K562 (cell line): ENCODE measurements around the gene TEX264. TPM values are rescaled to one million over a fixed set of nuclear protein-coding genes. Genes with fewer than 3 reads are reported as not detected.

ENCODE experiments used
- ATAC-seq: fragments of 200-7000 bp; cut with Tn5 transposase; 3 replicates; pipeline ENCODE4 v1.9.1; 2020; ENCODE audit warnings: moderate library complexity
- BruUV-seq: library from RNA; stranded (reverse); fragments of 400-500 nt; replicated peaks from 2 replicates; lab custom pipeline; 2021; lab: Mats Ljungman, UMichigan
- CTCF ChIA-PET: fragments of 300-600 bp; formaldehyde crosslinking; extraction: SDS; loops from one replicate; lab custom pipeline; 2021; ENCODE audit warnings: low intra/inter-chr PET ratio; lab: Yijun Ruan, JAX
- POLR2A ChIA-PET: fragments of 300-600, 350-650 bp; sonication (Branson Sonifier 250); formaldehyde crosslinking; extraction: SDS; loops from one replicate; lab custom pipeline; 2021; ENCODE audit warnings: antibody characterized with exemption, inconsistent platforms; lab: Yijun Ruan, JAX
- DNase-seq, 4 experiments: peaks; one replicate each; pipeline versions ENCODE4 v3.0.0 to v3.0.0-alpha.2; 2011 to 2018; ENCODE audit warnings: low spot score in 3 of 4, mixed read lengths in 3 of 4; ENCODE audit errors: extremely low read depth in 1 of 4
- FAIRE-seq: peaks from 2 replicates; lab custom pipeline; 2011; peaks lifted over from hg19 to GRCh38; lab: Jason Lieb, UNC
- H2AFZ ChIP-seq: 2 replicates; pipeline ENCODE4 v1.6.0; 2011; ENCODE audit warnings: low read depth, low read length, control low read depth, inconsistent platforms
- H3K27ac ChIP-seq: fragments of 200-600 bp; 3 replicates; pipeline ENCODE4 v1.8.0; 2011; ENCODE audit warnings: low read depth, mild to moderate bottlenecking, control low read depth, inconsistent platforms, low read length, moderate library complexity, mixed read lengths; ENCODE audit errors: extremely low read depth
- H3K27me3 ChIP-seq, 2 experiments: fragments of 300-600 bp in 1 of 2; 2 replicates in 1 of 2; 3 replicates in 1 of 2; pipeline versions ENCODE4 v1.6.0 to v1.8.0; 2011; ENCODE audit warnings: inconsistent platforms in 2 of 2, low read length in 2 of 2, mild to moderate bottlenecking in 1 of 2, mixed read lengths in 1 of 2, moderate library complexity in 1 of 2; ENCODE audit not compliant: control insufficient read depth in 2 of 2, insufficient read depth in 2 of 2
- H3K36me3 ChIP-seq: fragments of 300-600 bp; 3 replicates; pipeline ENCODE4 v1.8.0; 2011; ENCODE audit warnings: mild to moderate bottlenecking, low read length, inconsistent platforms; ENCODE audit not compliant: control insufficient read depth, insufficient read depth
- H3K4me1 ChIP-seq, 2 experiments: fragments of 200-600 bp in 1 of 2; replicated peaks in 1 of 2; 2 replicates in 1 of 2; 3 replicates in 1 of 2; pipeline versions ENCODE4 v1.5.1 to v1.8.0; 2011; ENCODE audit warnings: inconsistent platforms in 2 of 2, low read length in 2 of 2, mild to moderate bottlenecking in 1 of 2, mixed read lengths in 1 of 2, moderate library complexity in 1 of 2; ENCODE audit not compliant: control insufficient read depth in 2 of 2, insufficient read depth in 2 of 2
- H3K4me2 ChIP-seq: 2 replicates; pipeline ENCODE4 v1.6.1; 2011; ENCODE audit warnings: low read length, control low read depth, inconsistent platforms, mixed read lengths; ENCODE audit not compliant: insufficient read depth
- H3K4me3 ChIP-seq: fragments of 200-600 bp; sonication (generic), shearing (Covaris generic); 2 replicates; pipeline ENCODE4 v1.5.1; 2016; ENCODE audit warnings: control low read depth, inconsistent platforms
- H3K79me2 ChIP-seq: fragments of 200-600 bp; 3 replicates; pipeline ENCODE4 v1.8.0; 2011; ENCODE audit warnings: low read length, inconsistent platforms; ENCODE audit not compliant: control insufficient read depth, insufficient read depth
- H3K9ac ChIP-seq, 2 experiments: 2 replicates each; pipeline versions ENCODE4 v1.6.0 to v1.6.1; 2011; ENCODE audit warnings: low read depth in 2 of 2, low read length in 2 of 2, control low read depth in 1 of 2, inconsistent platforms in 1 of 2, mild to moderate bottlenecking in 1 of 2, mixed read lengths in 1 of 2; ENCODE audit not compliant: insufficient read depth in 1 of 2
- H3K9me1 ChIP-seq: one replicate; pipeline ENCODE4 v1.6.0; 2011; ENCODE audit warnings: inconsistent platforms, mild to moderate bottlenecking, low read length, moderate library complexity; ENCODE audit not compliant: control insufficient read depth, insufficient read depth
- H3K9me3 ChIP-seq: replicated peaks from 2 replicates; pipeline ENCODE4 v1.5.1; 2011; ENCODE audit warnings: low read depth, low read length, inconsistent platforms; ENCODE audit not compliant: control insufficient read depth, insufficient read depth
- H4K20me1 ChIP-seq: replicated peaks from 2 replicates; pipeline ENCODE4 v1.6.1; 2011; ENCODE audit warnings: low read length, inconsistent platforms, mixed read lengths; ENCODE audit not compliant: control insufficient read depth, insufficient read depth
- ETV5 ChIP-seq: sonication (generic); formaldehyde crosslinking; IDR thresholded peaks from 2 replicates; pipeline ENCODE4 v1.4.0; 2020; ENCODE audit warnings: low read depth, mild to moderate bottlenecking, missing genetic modification reagents
- GTF2A2 ChIP-seq: IDR thresholded peaks from 2 replicates; pipeline ENCODE4 v1.6.1; 2016; ENCODE audit warnings: mild to moderate bottlenecking, missing genetic modification characterization, missing compliant biosample characterization
- HMBOX1 ChIP-seq: sonication (generic); IDR thresholded peaks from 2 replicates; pipeline ENCODE4 v1.6.1; 2016
- HMGXB4 ChIP-seq: sonication (generic); formaldehyde crosslinking; IDR thresholded peaks from 2 replicates; pipeline ENCODE4 v1.8.1; 2023; ENCODE audit warnings: mild to moderate bottlenecking, missing genetic modification reagents
- NR0B1 ChIP-seq: fragments of 450-650 bp; IDR thresholded peaks from one replicate; pipeline ENCODE4 v1.6.1; 2018; ENCODE audit warnings: mild to moderate bottlenecking, moderate library complexity; ENCODE audit not compliant: partially characterized antibody
- PBX2 ChIP-seq, 2 experiments: IDR thresholded peaks in 1 of 2; conservative IDR thresholded peaks in 1 of 2; 2 replicates each; pipeline ENCODE4 v1.6.1; 2016; ENCODE audit warnings: low read depth in 2 of 2, mild to moderate bottlenecking in 1 of 2, missing compliant biosample characterization in 1 of 2, missing genetic modification characterization in 1 of 2, moderate library complexity in 1 of 2
- PYGO2 ChIP-seq: fragments of 450-650 bp; IDR thresholded peaks from 2 replicates; pipeline ENCODE4 v1.6.1; 2016; ENCODE audit warnings: mild to moderate bottlenecking, missing genetic modification characterization, moderate library complexity, missing compliant biosample characterization
- U2AF2 ChIP-seq: fragments of 200-400 bp; formaldehyde crosslinking; optimal IDR thresholded peaks from 2 replicates; pipeline ENCODE3; 2017; ENCODE audit warnings: low read depth, mild to moderate bottlenecking, low read length
- WGBS: fragments of 100-300 bp; shearing (Covaris generic); methylation state at CpG from one replicate; pipeline ENCODE4 v1.1.6; 2016; ENCODE audit warnings: low coverage, mixed read lengths; ENCODE audit not compliant: insufficient coverage; ENCODE audit errors: missing lambda C conversion rate; 5-methylcytosine and 5-hydroxymethylcytosine counted together
- in situ Hi-C: fragments of 300-500 bp; cut with MboI; formaldehyde crosslinking; loops from 4 replicates; pipeline ENCODE4 v1.15.0; 2018; ENCODE audit warnings: inconsistent platforms, mixed read lengths
- intact Hi-C: fragments of 100-400 bp; cut with micrococcal nuclease; formaldehyde crosslinking; loops from 2 replicates; pipeline ENCODE4 v1.14.2; 2022
- polyA plus RNA-seq, 8 experiments: library from polyadenylated mRNA; depleted of rRNA in 4 of 8; stranded (reverse) in 5 of 8; unstranded in 3 of 8; fragments of >200 nt; fragmentation: Nextera tagmentation in 2 of 8; fragmentation: Illumina TruSeq in 1 of 8; extraction: Ambion mirVana in 2 of 8; extraction: Trizol in 1 of 8; gene quantifications; 2 replicates each; pipeline versions ENCODE4 v1.2.1 to v1.2.3, GENCODE V29; 2011 to 2014; ENCODE audit warnings: inconsistent platforms in 1 of 8, missing spikeins in 1 of 8
- total RNA-seq, 7 experiments: library from RNA; depleted of rRNA in 6 of 7; stranded (reverse); fragments of >200 nt in 6 of 7; fragmentation: Illumina TruSeq in 2 of 7; extraction: Trizol in 2 of 7; gene quantifications; 2 replicates each; pipeline versions ENCODE4 v1.2.1 to v1.2.3, GENCODE V29; 2011 to 2021; ENCODE audit warnings: low replicate concordance in 1 of 7

The TEX264 gene
- total and polyA plus RNA-seq, 9 of the 15 experiments (the other 6 are each of a cell fraction or from before 2014, with no cell fraction given) = 4.1 to 47.0 (median 31.0) TPM

GRCh38 chr3:51720292-51721061 lies 49.4 kb downstream of the TEX264 start:
- intact Hi-C loops (no loop called here), in situ Hi-C loops (no loop called here)
- no peak for FAIRE-seq
- ChIA-PET CTCF (interaction anchor here (0.6 kb wide), 1 partner anchor 137 kb away, joined by 3 read pairs; no protein-coding TSS in a partner anchor), POLR2A (no interaction called here)
- no peaks in the 10 kb centered on the region for H4K20me1 ChIP-seq
- peak in 1 of 4 experiments; percentile 3 for DNase-seq
- WGBS = 40% methylated on average over 6 of the region's 12 CpGs
- no peaks in the 10 kb centered on the region for H3K36me3 ChIP-seq
- no TSS peak for BruUV-seq
- H3K9ac ChIP-seq = no peak overlapping the region
- peak overlapping the region; percentile 32; the same call in 1 of the 2 replicates for H2AFZ ChIP-seq
- ATAC-seq = peak; percentile 27; the same call in 2 of the 3 replicates
- H3K27ac ChIP-seq = no peak overlapping the region
- no peaks in the 10 kb centered on the region for H3K9me1 ChIP-seq
- peaks cover 0 to 24% of the 10 kb centered on the region in 2 experiments; a peak in 3 of 5 replicates for H3K27me3 ChIP-seq
- H3K4me3 ChIP-seq = no peak overlapping the region
- H3K9me3 ChIP-seq = no peaks in the 10 kb centered on the region
- no peak overlapping the region for H3K4me2 ChIP-seq
- no peaks in the 10 kb centered on the region; a peak in 1 of 5 replicates for H3K4me1 ChIP-seq
- no peaks in the 10 kb centered on the region for H3K79me2 ChIP-seq
- no peak for TF ChIP-seq HMBOX1
- TF ChIP-seq HMGXB4 = no peak
- TF ChIP-seq PYGO2 = no peak
- TF ChIP-seq ETV5 (CRISPR knock-in tag) = no peak
- no peak for TF ChIP-seq U2AF2
- TF ChIP-seq NR0B1 = no peak
- TF ChIP-seq GTF2A2 (tag) = no peak
- no peak for TF ChIP-seq PBX2 (CRISPR knock-in tag; IDR thresholded peaks at IDR 0.05; ENCODE audit: low read depth)
- TF ChIP-seq PBX2 (tag; conservative IDR thresholded peaks at IDR 0.05; ENCODE audit: low read depth) = no peak
- TF ChIP-seq, all 486 proteins: peak for 0
